GM12801 (cell line): ENCODE data around the gene ATP5PB.

Experiments
- TF ChIP-seq, protein P1 (sequence below): IDR thresholded peaks from one replicate; pipeline ENCODE4 v1.5.1; 2011; ENCODE audit warnings: control low read depth; ENCODE audit not compliant: insufficient read length; ENCODE audit errors: extremely low read depth

Gene ATP5PB

DNA sequence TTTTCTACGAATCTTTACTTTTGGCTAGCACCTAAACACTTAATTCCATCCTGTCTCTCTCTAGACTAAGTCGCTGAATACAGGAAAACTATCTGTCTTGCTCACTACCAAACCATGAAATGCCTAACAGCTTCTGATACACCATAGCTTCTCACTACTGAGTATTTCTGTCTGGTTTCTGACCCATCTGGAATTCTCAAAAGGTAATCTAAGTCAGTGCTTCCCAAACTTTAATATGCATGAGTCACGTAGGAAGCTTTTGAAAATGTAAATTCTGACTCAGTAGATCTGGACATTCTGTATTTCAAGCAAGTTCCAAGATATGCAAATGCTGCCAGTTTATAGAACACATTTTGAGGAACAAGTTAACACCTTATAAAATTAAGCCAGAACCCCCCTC lies 12.5 kb upstream of the ATP5PB start:
- TF ChIP-seq, protein P1, sequence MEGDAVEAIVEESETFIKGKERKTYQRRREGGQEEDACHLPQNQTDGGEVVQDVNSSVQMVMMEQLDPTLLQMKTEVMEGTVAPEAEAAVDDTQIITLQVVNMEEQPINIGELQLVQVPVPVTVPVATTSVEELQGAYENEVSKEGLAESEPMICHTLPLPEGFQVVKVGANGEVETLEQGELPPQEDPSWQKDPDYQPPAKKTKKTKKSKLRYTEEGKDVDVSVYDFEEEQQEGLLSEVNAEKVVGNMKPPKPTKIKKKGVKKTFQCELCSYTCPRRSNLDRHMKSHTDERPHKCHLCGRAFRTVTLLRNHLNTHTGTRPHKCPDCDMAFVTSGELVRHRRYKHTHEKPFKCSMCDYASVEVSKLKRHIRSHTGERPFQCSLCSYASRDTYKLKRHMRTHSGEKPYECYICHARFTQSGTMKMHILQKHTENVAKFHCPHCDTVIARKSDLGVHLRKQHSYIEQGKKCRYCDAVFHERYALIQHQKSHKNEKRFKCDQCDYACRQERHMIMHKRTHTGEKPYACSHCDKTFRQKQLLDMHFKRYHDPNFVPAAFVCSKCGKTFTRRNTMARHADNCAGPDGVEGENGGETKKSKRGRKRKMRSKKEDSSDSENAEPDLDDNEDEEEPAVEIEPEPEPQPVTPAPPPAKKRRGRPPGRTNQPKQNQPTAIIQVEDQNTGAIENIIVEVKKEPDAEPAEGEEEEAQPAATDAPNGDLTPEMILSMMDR: no peak

DNA sequence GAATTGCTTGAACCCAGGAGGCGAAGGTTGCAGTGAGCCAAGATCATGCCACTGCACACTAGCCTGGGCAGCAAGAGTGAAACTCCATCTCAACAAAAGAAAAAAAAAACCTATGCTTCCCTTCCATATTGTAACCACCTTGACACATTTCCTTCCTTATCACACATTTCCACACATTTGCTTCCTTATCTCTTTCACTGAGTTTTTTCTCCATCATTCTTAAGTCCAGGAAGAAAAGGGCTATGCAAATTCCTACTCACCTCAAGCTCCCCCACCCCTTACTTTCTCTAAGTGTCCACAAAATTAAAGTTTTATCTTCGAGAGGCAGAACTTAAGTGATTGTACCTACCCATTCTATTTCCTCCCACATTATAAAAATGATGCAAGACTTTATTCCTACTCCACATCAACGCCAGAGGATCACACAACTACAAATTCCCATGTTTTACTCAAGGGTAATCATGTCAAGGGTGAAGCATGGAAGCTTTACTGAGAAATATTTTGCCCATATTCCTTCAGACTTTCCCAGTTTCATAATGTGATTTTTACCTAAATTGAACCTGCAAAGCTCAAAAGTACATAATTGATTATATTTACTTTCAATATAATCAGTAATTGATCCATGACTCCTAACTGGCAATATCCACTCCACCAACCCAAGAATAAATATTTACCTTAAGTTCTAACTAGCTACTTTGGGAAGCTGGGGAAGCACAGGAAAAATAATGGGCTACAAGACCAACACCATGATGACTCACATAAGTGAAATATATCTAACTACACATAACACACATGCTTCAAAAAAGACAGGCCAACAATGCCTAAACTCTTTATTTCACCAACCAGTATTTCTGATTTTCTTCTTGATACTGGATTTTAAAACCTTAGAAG lies 9.6 kb upstream of the ATP5PB start:
- TF ChIP-seq, protein P1: no peak

DNA sequence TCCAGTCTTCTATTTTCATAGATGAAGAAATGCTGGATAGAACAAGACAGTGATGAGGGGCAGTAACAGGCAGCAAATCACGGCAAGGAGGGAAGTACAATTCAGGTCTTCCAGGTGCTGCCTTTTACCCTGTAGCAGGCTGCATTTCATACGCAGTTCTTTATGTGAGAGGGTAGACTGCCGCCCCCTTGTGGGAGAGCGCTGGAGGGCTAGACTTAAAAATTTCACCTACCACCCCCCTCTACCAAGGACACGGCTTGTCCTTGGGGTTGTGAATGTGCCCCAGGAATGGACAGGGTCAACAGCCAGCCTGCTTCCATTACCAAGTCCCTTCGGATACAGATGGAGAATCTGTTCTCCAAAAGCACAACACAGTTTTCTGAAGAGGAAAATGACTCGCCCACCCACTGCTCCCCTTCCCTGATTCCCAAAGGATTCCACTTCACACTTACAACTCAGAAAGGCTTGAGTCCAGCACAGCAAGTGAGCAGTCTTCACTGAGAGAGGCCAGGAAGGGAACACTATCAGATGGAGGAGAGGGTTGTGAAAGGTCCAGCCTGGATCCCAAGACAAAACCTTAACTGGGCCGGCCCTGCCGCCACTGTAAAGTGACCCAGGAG lies 7.6 kb upstream of the ATP5PB start:
- TF ChIP-seq, protein P1: no peak

DNA sequence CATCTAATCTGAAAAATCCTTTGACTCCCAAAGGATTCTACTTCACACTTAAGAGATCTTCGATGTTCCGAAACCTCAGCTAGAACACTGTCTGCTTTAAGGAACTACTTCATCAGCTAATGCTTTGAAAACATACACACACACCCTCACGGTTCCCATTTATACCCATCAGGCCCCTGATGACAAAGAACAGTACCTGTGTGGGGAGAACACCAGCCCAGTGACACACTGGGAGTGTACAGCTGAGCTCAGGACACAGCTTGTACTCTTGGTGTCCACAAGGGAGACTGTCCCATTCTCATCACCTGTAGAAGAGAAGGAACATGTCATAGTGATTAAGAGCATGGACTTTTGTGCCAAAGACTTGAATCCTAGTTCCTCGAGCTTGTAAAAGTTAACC lies 6.8 kb upstream of the ATP5PB start:
- TF ChIP-seq, protein P1: no peak

DNA sequence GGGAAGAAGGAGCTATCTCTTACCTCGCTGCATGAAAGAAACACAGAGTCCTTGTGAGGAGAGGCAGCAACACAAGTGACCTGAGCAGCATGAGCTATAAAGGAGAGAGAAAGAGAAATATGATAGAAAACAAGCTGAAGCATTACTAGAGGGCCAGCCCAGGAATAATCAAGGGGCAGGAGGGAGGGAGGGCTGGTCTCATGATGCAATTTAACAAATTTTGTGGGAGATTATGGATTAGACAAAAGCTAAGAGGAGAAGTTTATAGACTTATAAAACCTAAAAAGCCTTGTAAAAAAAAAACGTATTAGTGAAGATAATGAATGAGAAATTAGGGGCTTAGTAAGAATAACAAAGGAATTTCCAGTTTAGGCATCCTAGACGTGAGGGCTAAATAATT lies 5.2 kb upstream of the ATP5PB start:
- TF ChIP-seq, protein P1: no peak

DNA sequence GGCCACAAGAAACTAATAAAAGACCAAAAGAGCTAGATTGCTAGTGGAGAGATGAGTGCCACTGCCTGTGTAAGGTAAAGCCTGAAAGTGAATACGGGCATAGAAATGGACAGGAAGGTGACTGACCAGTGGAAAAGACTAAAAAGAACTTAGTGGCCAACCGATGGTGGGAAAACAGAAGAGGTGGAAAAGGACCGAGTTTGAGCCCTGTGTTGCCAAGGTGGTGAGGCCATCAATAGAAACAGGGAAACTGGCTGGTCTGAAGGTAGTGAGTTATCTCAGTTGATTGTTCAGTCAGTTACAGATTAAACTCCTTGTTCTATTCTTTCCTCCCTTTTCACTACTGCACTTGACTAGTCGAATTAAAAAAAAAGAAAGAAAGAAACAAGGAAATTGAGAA lies 2.7 kb upstream of the ATP5PB start:
- TF ChIP-seq, protein P1: no peak

DNA sequence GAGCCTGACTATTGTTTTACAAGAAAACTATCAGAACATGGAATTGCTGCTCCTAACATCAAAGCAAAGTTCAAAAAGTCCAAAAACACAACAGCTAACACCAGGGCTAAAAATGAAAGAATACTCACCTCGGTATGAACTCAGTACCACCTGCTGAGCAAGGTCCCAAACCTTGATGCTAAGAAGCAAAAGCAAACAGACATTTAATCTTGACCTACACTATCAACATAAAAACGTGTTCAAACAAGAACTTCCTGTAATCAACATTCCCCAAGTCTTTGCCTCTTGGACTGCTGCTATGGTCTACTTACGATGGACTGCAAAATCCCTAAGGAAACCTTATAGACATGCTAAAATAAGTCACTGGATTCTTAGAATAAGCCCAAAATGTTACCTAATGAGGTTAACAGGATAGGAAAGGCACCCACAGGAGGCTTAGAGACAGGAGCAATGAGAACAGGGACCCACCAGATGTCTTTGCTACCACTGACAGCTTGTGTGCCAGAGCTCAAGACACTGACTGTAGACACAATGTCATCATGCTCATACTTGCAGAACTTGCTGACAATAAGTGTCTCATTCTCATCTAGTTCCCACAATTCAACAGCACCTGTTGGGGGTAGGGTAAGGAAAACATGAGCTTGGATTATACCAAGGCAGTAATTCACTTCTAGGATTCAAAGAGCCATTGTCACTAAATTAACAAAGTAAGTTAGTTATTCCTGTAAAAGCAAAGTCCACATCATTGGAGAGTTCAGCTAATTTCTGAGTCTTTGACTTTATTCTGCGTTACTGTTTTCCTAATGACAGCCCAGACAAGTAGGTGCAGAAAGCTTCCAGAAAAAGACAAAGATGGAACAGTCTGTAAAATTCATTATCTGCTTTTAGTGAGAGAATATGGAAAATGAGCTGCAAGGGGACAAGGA lies 2.0 kb upstream of the ATP5PB start:
- TF ChIP-seq, protein P1: no peak
